HepG2 (cell line): ENCODE measurements around the gene SMAD3. TPM values are rescaled to one million over a fixed set of nuclear protein-coding genes. Genes with fewer than 3 reads are reported as not detected.

Experiments
- ARNT2 ChIP-seq: sonication (generic); formaldehyde crosslinking; IDR thresholded peaks from 2 replicates; pipeline ENCODE4 v1.8.0; 2022; ENCODE audit warnings: mild to moderate bottlenecking, low read depth, missing genetic modification reagents, moderate library complexity
- GABPA ChIP-seq, 2 experiments: IDR thresholded peaks; 2 replicates each; pipeline ENCODE4 v1.6.1; 2011 to 2016; ENCODE audit warnings: low read depth in 2 of 2, low read length in 1 of 2, missing biosample characterization in 1 of 2, missing genetic modification characterization in 1 of 2
- GLMP ChIP-seq: sonication (generic); formaldehyde crosslinking; IDR thresholded peaks from 2 replicates; pipeline ENCODE4 v1.9.0; 2021; ENCODE audit warnings: missing genetic modification reagents, mild to moderate bottlenecking, borderline replicate concordance
- LCORL ChIP-seq, 2 experiments: fragments of 450-650 bp in 1 of 2; sonication (generic) in 1 of 2; formaldehyde crosslinking in 1 of 2; IDR thresholded peaks; 2 replicates each; pipeline versions ENCODE4 v1.5.0 to v1.6.1; 2017 to 2020; ENCODE audit warnings: antibody characterized with exemption in 1 of 2, missing genetic modification reagents in 1 of 2
- PITX1 ChIP-seq: sonication (generic); formaldehyde crosslinking; IDR thresholded peaks from 2 replicates; pipeline ENCODE4 v1.5.1; 2020; ENCODE audit warnings: mild to moderate bottlenecking, missing genetic modification reagents
- SAP130 ChIP-seq: IDR thresholded peaks from 2 replicates; pipeline ENCODE4 v1.6.1; 2016; ENCODE audit warnings: low read depth
- ZNF12 ChIP-seq: sonication (generic); formaldehyde crosslinking; IDR thresholded peaks from 2 replicates; pipeline ENCODE4 v1.5.0; 2020; ENCODE audit warnings: missing genetic modification reagents
- ZNF232 ChIP-seq: sonication (generic); formaldehyde crosslinking; IDR thresholded peaks from 2 replicates; pipeline ENCODE4 v1.4.0; 2020; ENCODE audit warnings: missing genetic modification reagents, borderline replicate concordance
- ZNF354B ChIP-seq: sonication (generic); formaldehyde crosslinking; IDR thresholded peaks from 2 replicates; pipeline ENCODE4 v1.8.0; 2022; ENCODE audit warnings: mild to moderate bottlenecking, missing genetic modification reagents
- ZNF556 ChIP-seq: sonication (generic); formaldehyde crosslinking; IDR thresholded peaks from 2 replicates; pipeline ENCODE4 v1.4.0; 2020; ENCODE audit warnings: mild to moderate bottlenecking, missing genetic modification reagents, borderline replicate concordance
- ZNF562 ChIP-seq: sonication (generic); formaldehyde crosslinking; IDR thresholded peaks from 2 replicates; pipeline ENCODE4 v1.8.0; 2022; ENCODE audit warnings: missing genetic modification reagents, borderline replicate concordance
- ZNF598 ChIP-seq: sonication (generic); formaldehyde crosslinking; IDR thresholded peaks from 2 replicates; pipeline ENCODE4 v1.5.1; 2020; ENCODE audit warnings: mild to moderate bottlenecking, missing genetic modification reagents, borderline replicate concordance
- ZNF652 ChIP-seq: IDR thresholded peaks from 2 replicates; pipeline ENCODE4 v1.6.1; 2016; ENCODE audit warnings: low read depth, borderline replicate concordance
- ZNF687 ChIP-seq: sonication (generic); formaldehyde crosslinking; IDR thresholded peaks from 2 replicates; pipeline ENCODE4 v1.5.1; 2020; ENCODE audit warnings: mild to moderate bottlenecking, missing genetic modification reagents, moderate library complexity
- ZNF691 ChIP-seq: sonication (generic); formaldehyde crosslinking; IDR thresholded peaks from 2 replicates; pipeline ENCODE4 v1.4.0; 2020; ENCODE audit warnings: missing genetic modification reagents, low read depth, mild to moderate bottlenecking, borderline replicate concordance
- polyA plus RNA-seq, 8 experiments: library from polyadenylated mRNA; depleted of rRNA in 3 of 8; stranded (reverse) in 7 of 8; unstranded in 1 of 8; fragments of >200 nt; fragmentation: Illumina TruSeq in 4 of 8; extraction: Trizol in 4 of 8; gene quantifications; 2 replicates each; pipeline versions ENCODE4 v1.2.1 to v1.2.3, GENCODE V29; 2011 to 2016; ENCODE audit warnings: low read depth in 4 of 8, missing spikeins in 1 of 8, mixed read lengths in 1 of 8; ENCODE audit not compliant: insufficient read depth in 1 of 8
- total RNA-seq, 5 experiments: library from RNA; depleted of rRNA; stranded (reverse); fragments of >200 nt; fragmentation: Illumina TruSeq; extraction: Trizol; gene quantifications; 2 replicates each; pipeline ENCODE4 v1.2.3, GENCODE V29; 2016; ENCODE audit warnings: low read depth in 1 of 5
- TF ChIP-seq, protein P1 (sequence below): IDR thresholded peaks from 2 replicates; pipeline ENCODE4 v1.6.1; 2016; ENCODE audit warnings: low read depth
- TF ChIP-seq, protein P2 (sequence below): sonication (generic); formaldehyde crosslinking; IDR thresholded peaks from 2 replicates; pipeline ENCODE4 v1.9.0; 2022; ENCODE audit warnings: low read depth, missing genetic modification reagents

Gene SMAD3
- total and polyA plus RNA-seq, 2 of the 13 experiments (the other 11 are each of a cell fraction or from before 2014, with no cell fraction given) = 8.6 to 56.3 TPM

GRCh38 chr15:67105065-67105951, 39.9 kb downstream of the SMAD3 start (continued):
- TF ChIP-seq ZNF652 (CRISPR knock-in tag) = no peak
- TF ChIP-seq ZNF562 = no peak
- TF ChIP-seq GLMP (CRISPR knock-in tag) = no peak
- TF ChIP-seq LCORL (IDR thresholded peaks at IDR 0.05) = peak; percentile 36; the same call in 1 of the 2 replicates
- peak; percentile 78 for TF ChIP-seq LCORL (CRISPR knock-in tag; IDR thresholded peaks at IDR 0.05)
- TF ChIP-seq ZNF12 (CRISPR knock-in tag) = peak; percentile 27; the same call in 1 of the 2 replicates
- TF ChIP-seq PITX1 (CRISPR knock-in tag) = peak; percentile 39; the same call in 1 of the 2 replicates
- TF ChIP-seq ARNT2 (CRISPR knock-in tag) = 0 out of 2 replicates have a peak, but pooled peaks have one; percentile 58
- TF ChIP-seq ZNF556 (CRISPR knock-in tag) = 0 out of 2 replicates have a peak, but pooled peaks have one; percentile 42
- 0 out of 2 replicates have a peak, but pooled peaks have one; percentile 49 for TF ChIP-seq ZNF354B
- TF ChIP-seq, protein P1, sequence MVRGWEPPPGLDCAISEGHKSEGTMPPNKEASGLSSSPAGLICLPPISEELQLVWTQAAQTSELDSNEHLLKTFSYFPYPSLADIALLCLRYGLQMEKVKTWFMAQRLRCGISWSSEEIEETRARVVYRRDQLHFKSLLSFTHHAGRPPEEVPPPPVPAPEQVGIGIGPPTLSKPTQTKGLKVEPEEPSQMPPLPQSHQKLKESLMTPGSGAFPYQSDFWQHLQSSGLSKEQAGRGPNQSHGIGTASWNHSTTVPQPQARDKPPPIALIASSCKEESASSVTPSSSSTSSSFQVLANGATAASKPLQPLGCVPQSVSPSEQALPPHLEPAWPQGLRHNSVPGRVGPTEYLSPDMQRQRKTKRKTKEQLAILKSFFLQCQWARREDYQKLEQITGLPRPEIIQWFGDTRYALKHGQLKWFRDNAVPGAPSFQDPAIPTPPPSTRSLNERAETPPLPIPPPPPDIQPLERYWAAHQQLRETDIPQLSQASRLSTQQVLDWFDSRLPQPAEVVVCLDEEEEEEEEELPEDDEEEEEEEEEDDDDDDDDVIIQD (CRISPR knock-in tag) = peak; percentile 68; the same call in 1 of the 2 replicates
- peak; percentile 61 for TF ChIP-seq ZNF232 (CRISPR knock-in tag)
- TF ChIP-seq SAP130 (CRISPR knock-in tag) = peak; percentile 82
- TF ChIP-seq, protein P2, sequence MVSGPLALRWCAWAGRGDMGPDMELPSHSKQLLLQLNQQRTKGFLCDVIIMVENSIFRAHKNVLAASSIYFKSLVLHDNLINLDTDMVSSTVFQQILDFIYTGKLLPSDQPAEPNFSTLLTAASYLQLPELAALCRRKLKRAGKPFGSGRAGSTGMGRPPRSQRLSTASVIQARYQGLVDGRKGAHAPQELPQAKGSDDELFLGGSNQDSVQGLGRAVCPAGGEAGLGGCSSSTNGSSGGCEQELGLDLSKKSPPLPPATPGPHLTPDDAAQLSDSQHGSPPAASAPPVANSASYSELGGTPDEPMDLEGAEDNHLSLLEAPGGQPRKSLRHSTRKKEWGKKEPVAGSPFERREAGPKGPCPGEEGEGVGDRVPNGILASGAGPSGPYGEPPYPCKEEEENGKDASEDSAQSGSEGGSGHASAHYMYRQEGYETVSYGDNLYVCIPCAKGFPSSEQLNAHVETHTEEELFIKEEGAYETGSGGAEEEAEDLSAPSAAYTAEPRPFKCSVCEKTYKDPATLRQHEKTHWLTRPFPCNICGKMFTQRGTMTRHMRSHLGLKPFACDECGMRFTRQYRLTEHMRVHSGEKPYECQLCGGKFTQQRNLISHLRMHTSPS (CRISPR knock-in tag) = peak; percentile 81; the same call in 1 of the 2 replicates
- TF ChIP-seq ZNF598 (CRISPR knock-in tag) = no peak
- peak; percentile 86 for TF ChIP-seq ZNF691 (CRISPR knock-in tag)
- TF ChIP-seq GABPA (IDR thresholded peaks at IDR 0.05; ENCODE audit: low read depth, low read length) = no peak
- no peak for TF ChIP-seq GABPA (CRISPR knock-in tag; IDR thresholded peaks at IDR 0.05; ENCODE audit: low read depth)
- TF ChIP-seq ZNF687 (CRISPR knock-in tag) = peak; percentile 81
